HG03432 (cell line): ENCODE results near the gene ANKRD36.
"Not testable (repeated sequence)": the region's sequence is repeated elsewhere in the genome, so short reads cannot be mapped to it uniquely, and the experiment has no call there.

Experiments used
- ATAC-seq: cut with Tn5 transposase; IDR thresholded peaks from one replicate; pipeline ENCODE4 v1.9.1; 2021; ENCODE audit warnings: mild to moderate bottlenecking, moderate library complexity; ENCODE audit not compliant: unreplicated experiment

The ANKRD36 gene

DNA sequence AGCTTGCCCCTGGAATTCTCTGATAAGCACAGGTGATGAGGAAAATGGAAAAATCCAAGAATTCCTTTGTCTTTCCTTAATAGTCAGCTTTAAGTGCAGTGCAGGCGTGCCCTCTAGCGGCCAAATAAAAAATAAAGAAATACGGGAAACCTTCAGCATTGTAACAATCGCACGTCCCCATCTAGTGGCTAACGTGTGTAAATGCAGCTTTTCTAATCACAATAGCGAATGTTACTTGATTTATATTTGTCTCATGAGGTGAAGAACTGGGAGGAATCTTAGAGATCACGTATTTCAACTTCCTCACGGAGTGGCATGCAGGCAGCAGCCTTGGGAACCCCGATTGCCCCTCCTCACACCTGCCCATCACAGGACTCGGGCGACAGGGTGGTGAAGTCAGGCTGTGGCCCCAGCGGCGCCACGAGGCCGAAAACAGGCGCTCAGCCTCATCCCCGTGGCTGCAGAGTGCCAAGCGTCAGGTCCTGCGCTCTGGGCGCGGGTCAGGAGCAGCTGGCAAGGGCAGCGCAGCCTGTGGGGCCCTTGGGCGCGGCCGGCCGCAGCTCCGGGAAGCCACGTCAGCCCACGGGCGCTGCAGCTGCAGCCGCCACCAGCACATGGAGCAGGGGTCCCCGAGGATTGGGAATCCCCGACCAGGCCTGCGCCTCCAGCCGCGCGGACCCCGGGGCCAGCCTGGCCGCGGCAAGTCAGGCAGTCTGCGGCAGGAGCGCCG lies 468 bp upstream of the ANKRD36 start:
- peak; percentile 57 for ATAC-seq

DNA sequence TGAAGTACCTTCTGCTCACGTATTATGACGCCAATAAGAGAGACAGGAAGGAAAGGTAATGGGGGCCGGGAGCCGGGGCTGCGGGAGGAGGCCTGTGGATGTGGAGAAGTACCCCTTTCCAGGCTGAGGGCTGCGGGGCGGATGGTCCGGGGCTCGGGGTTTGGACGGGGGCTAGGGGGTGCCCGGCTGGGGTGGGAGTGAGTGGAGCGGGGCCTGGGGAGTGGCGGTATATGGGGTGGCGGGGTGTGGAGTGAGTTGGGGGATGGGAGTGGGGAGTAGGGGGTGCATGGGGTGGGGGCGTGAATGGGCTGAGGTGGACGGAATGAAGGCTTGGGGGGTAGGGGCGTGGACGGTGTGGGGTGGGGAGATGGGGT lies 916 bp downstream of the ANKRD36 start:
- not testable (repeated sequence) for ATAC-seq

DNA sequence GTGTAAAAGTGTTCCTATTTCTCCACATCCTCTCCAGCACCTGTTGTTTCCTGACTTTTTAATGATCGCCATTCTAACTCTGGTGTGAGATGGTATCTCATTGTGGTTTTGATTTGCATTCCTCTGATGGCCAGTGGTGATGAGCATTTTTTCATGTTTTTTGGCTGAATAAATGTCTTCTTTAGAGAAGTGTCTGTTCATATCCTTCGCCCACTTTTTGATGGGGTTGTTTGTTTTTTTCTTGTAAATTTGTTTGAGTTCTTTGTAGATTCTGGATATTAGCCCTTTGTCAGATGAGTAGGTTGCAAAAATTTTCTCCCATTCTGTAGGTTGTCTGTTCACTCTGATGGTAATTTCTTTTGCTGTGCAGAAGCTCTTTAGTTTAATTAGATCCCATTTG lies 16.1 kb downstream of the ANKRD36 start:
- ATAC-seq: not testable (repeated sequence)

DNA sequence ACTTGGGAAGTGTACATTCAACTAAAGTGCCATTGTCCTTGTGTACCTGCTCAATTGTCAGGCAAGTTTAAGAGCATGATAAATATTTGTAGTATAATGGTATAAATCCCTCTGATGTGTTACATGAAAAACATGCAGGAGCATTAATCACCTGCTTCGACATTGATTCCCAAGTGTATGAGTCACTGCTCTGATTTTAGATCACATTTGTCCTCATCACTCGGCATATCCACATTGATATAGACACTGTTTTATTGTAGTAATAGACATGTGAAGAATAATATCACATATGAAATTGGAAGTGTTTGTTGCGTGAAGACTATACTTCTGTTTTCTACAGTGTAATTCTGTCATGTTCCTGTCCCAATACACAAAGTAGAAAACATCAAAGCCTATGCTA lies 31.1 kb downstream of the ANKRD36 start:
- not testable (repeated sequence) for ATAC-seq

DNA sequence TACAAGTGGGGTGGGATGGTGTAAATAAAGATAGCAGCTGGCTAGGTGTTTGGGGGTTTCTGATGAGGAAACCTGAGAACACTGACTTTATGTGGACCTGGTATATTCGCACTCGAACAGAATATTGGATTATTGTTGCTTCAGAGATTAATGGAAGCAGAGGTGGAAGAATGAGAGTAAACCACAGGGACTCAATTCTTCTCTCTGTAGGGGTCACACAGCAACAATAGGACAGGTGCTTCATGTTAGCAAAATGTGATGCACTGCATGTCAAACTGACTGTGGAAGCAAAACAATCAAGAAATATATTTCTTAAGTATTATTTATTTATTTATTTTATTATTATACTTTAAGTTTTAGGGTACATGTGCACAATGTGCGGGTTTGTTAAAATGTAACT lies 53.6 kb downstream of the ANKRD36 start:
- ATAC-seq: not testable (repeated sequence)

DNA sequence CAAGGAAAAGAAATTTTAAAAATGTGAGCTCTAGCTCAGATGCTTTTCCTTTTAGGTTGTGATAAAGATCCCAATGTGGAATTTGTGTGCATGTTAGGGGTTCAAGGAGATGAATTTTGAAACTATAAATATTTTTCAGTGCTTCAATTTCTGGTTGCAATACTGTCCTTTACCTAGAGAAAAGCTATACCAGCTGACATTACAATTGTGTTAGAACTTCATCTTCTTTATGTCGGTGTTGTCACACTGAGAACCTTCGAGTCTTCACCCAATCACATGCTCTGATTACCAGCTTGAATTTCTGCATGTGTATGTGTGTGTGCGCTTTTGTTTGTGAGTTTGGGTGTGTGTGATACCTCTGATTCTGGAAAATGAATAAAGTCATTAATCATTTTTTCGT lies 55.0 kb downstream of the ANKRD36 start:
- not testable (repeated sequence) for ATAC-seq

DNA sequence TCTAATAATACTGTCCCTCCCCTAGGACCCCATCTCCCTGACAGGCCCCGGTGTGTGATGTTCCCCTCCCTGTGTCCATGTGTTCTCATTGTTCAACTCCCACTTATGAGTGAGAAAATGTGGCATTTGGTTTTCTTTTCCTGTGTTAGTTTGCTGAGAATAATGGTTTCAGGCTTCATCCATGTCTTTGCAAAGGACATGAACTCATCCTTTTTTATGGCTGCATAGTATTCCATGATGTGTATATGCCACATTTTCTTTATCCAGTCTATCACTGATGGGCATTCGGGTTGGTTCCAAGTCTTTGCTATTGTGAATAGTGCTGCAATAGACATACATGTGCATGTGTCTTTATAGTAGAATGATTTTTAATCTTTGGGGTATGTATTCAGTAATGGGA lies 55.6 kb downstream of the ANKRD36 start:
- ATAC-seq: not testable (repeated sequence)

DNA sequence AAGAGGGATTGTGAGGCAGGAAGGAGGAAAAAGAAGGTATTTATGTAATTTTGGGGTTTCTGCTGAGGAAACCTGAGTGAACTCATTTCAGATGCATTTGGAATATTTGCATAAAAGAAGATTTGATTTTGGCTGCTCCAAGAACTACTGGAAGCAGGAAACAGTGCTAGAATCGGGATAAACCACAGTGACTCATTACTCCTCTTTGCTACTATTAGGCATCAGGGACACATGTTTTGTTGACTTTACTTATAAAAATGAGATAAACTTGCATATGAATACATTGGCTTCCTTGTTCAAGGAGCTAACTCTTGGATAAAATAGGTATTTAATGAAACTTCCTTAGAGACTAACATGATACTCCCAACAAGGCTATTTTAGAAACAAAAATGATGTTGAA lies 67.4 kb downstream of the ANKRD36 start:
- not testable (repeated sequence) for ATAC-seq

DNA sequence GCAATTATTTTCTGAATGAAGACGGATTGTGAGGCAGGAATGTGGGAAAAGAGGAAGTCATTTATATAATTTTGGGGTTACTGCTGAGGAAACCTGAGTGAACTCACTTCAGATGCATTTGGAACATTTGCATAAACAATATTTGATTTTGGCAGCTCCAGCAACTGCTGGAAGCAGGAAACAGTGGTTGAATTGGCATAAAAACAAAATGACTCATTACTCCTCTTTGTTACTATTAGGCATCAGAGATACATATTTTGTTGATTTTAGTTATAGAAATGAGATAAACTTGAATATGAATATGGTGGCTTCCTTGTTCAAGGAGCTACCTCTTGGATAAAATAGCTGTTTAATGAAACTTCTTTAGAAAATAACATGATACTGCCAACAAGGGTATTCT lies 82.4 kb downstream of the ANKRD36 start:
- not testable (repeated sequence) for ATAC-seq

DNA sequence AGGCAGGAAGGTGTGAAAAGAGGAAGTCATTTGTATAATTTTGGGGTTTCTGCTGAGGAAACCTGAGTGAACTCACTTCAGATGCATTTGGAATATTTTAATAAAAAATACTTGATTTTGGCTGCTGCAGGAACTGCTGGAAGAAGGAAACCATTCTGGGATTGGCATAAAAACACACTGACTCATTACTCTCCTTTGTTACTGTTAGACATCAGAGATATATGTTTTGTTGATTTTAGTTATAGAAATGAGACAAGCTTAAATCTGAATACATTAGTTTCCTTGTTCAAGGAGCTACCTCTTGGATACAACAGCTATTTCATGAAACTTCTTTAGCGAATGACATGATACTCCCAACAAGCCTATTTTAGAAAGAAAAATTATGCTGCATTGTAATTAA lies 84.3 kb downstream of the ANKRD36 start:
- ATAC-seq: not testable (repeated sequence)

DNA sequence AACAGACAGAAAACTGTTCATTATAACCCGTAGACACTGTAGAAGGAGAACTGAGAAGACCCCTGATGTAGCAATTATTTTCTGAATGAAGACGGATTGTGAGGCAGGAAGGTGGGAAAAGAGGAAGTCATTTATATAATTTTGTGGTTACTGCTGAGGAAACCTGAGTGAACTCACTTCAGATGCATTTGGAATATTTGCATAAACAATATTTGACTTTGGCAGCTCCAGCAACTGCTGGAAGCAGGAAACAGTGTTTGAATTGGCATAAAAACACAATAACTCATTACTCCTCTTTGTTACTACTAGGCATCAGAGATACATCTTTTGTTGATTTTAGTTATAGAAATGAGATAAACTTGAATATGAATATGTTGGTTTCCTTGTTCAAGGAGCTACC lies 87.9 kb downstream of the ANKRD36 start:
- not testable (repeated sequence) for ATAC-seq

DNA sequence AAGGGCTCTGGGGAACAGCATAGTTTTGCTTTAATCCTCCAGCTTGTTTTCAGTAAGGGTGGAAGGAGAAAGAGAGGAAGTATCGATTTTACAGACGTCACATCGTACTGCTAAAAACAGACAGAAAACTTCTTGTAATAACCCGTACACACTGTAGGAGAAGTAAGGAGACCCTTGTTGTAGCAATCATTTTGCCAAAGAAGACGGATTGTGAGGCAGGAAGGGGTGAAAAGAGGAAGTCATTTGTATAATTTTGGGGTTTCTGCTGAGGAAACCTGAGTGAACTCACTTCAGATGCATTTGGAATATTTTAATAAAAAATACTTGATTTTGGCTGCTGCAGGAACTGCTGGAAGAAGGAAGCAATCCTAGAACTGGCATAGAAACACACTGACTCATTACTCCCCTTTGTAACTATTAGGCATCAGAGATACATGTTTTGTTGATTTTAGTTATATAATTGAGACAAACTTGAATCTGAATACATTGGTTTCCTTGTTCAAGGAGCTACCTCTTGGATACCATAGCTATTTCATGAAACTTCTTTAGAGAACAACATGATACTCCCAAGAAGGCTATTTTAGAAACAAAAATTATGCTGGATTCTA lies 89.8 kb downstream of the ANKRD36 start:
- ATAC-seq: not testable (repeated sequence)

DNA sequence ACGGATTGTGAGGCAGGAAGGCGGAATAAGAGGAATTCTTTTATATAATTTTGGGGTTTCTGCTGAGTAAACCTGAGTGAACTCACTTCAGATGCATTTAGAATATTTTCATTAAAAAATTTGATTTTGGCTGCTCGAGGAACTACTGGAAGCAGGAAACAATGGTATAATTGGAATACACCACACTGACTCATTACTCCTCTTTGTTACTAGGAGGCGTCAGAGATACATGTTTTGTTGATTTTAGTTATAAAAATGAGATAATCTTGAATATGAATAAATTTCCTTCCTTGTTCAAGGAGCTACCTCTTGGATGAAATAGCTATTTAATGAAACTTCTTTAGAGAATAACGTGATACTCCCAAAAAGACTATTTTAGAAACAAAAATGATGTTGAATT lies 97.4 kb downstream of the ANKRD36 start:
- no peak for ATAC-seq

DNA sequence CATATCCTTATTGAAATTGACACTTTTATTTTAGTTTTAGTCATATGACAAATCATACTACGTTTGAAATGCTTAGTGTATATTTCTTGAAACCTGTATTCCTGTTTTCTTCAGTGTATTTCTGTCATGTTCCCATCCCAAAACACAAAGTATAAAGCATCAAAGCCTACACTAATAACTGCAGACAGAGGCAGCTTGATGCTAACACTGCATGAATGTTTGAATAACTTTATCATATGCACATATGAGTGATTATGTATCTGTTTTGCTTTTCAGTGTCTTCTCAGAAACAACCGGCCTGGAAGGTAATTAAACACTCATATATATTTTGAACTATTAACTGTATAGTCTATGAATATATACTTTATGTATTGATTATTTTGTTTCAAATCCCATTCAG lies 102.1 kb downstream of the ANKRD36 start:
- not testable (repeated sequence) for ATAC-seq

DNA sequence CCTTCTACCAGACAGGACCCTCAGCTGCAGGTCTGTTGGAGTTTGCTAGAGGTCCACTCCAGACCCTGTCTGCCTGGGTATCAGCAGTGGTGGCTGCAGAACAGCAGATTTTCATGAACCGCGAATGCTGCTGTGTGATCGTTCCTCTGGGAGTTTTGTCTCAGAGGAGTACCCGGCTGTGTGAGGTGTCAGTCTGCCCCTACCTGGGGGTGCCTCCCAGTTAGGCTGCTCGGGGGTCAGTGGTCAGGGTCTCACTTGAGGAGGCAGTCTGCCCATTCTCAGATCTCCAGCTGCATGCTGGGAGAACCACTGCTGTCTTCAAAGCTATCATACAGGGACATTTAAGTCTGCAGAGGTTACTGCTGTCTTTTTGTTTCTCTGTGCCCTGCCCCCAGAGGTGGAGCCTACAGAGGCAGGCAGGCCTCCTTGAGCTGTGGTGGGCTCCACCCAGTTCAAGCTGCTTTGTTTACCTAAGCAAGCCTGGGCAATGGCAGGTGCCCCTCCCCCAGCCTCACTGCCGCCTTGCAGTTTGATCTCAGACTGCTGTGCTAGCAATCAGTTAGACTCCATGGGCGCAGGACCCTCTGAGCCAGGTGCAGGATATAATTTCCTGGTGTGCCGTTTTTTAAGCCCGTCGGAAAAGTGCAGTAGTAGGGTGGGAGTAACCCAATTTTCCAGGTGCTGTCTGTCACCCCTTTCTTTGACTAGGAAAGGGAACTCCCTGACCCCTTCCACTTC lies 118.1 kb downstream of the ANKRD36 start:
- ATAC-seq: not testable (repeated sequence)

DNA sequence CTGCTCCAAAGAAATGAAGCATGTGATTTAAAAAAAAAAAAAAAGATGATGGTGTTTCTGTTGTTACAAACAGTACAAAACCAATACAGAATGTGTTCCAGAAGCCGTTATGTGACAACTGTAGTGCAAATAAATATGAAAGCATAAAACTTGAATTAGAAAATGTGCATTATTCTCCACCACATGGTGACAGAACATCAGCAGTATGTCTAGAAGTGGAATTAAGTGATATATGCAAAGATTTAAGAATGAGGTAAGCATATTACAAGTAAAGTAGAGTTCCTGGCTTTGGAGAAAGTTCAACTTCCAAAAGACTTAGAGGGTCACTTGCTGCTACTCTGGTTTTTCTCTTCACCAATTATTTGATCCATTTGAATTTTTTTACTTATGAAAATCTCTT lies 120.0 kb downstream of the ANKRD36 start:
- not testable (repeated sequence) for ATAC-seq

DNA sequence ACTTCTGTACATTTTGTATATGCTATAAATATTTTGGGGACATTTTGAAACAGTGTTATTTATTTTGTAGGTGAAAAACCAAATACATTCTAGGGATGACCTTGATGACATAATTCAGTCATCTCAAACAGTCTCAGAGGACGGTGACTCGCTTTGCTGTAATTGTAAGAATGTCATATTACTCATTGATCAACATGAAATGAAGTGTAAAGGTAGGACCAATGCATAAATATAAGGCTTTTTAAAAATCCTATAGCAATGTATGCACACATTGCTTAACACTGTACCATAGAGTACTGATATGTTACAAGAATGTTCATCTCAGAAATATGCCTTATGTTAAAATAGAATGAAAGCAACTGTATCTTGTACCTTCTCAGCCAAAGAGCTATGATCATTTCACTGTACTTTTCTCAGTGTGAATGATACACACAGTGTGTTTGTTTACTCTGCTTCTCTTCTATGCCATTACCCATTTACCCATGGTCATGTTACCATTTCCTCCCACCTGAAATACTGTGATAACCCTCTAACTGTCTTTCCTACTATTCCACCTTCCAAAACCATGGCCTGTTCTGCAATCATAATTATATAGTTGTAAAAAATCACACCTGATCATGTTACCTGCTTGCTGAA lies 120.8 kb downstream of the ANKRD36 start:
- not testable (repeated sequence) for ATAC-seq

DNA sequence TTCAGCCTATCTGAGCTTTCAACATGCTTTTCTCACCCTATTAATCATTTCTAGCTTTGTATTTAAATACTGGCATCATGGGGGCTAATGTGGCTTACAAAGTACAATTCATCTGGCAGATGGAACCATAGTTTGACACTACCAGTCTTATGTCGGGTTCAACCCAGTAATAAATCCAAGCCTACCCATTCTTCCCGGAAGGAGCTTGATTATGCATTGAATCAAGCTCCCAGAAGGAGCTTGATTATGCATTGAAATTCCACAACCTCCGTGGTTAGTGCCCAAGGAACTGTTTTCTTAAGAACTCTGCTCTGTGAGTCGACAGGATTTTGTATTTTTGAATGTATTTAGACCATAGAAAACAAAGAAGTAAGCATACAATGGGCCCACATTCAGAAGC lies 148.2 kb downstream of the ANKRD36 start:
- ATAC-seq: not testable (repeated sequence)

DNA sequence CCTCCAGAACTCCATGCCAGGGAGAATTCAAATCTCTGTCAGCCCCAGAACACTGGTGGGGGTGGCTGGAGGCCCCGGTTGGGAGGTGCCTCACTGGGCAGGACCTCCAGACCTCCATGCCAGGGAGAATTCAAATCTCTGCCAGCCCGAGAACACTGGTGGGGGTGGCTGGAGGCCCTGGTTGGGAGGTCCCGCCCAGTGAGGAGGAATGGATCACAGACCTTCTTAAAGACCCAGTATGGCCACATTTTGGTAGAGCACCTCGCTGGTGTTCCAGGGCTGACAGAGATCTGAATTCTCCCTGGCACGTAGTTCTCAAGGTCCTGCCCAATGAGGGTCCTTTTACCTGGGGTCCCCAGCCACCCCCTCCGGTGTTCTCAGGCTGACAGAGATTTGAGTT lies 153.5 kb downstream of the ANKRD36 start:
- ATAC-seq: not testable (repeated sequence)

DNA sequence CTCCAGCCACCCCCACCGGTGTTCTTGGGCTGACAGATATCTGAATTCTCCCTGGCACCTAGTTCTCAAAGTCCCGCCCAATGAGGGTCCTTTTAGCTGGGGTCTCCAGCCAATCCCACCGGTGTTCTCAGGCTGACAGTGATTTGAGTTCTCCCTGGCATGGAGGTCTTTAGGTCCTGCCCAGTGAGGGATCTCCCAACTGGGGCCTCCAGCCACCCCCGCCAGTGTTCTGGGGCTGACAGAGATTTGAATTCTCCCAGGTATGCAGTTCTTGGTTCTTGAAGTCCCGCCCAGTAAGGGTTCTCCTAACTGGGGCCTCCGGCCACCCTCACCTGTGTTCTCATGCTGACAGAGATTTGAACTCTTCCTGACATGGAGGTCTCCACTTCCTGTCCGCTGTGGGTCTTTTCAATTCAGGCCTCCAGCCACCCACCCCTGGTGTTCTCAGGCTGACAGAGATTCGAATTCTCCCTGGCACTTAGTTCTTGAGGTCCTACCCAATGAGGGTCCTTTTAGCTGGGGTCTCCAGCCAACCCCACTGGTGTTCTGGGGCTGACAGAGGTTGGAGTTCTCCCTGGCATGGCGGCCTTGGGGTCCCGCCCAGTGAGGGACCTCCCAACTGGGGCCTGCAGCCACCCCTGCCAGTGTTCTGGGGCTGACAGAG lies 154.6 kb downstream of the ANKRD36 start:
- ATAC-seq: no peak

DNA sequence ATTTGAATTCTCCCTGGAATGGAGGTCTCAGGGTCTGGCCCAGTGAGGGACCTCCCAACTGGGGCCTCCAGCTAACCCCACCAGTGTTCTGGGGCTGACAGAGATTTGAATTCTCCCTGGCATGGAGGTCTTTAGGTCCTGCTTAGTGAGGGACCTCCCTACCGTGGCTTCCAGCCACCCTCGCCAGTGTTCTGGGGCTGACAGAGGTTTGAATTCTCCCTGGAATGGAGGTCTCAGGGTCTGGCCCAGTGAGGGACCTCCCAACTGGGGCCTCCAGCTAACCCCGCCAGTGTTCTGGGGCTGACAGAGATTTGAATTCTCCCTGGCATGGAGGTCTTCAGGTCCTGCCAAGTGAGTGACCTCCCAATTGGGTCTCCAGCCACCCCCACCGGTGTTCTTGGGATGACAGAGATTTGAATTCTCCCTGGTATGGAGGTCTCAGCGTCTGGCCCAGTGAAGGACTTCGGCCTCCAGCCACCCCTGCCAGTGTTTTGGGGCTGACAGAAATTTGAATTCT lies 155.2 kb downstream of the ANKRD36 start:
- not testable (repeated sequence) for ATAC-seq
